SK-N-SH (cell line): Measurements from ENCODE around the gene FAM236B. TPM values are rescaled to one million over a fixed set of nuclear protein-coding genes. Genes with fewer than 3 reads are reported as not detected.
"Not testable (repeated sequence)": the region's sequence is repeated elsewhere in the genome, so short reads cannot be mapped to it uniquely, and the experiment has no call there.

Experiments
- CTCF ChIA-PET: fragments of 300-600, 350-600 bp; formaldehyde crosslinking; extraction: SDS; loops from one replicate; lab custom pipeline; 2021; lab: Yijun Ruan, JAX
- POLR2A ChIA-PET: fragments of 350-600 bp; sonication (Branson Sonifier 250); formaldehyde crosslinking; extraction: SDS; loops from one replicate; lab custom pipeline; 2020; ENCODE audit warnings: antibody characterized with exemption, inconsistent platforms; lab: Yijun Ruan, JAX
- DNase-seq: peaks from one replicate; pipeline ENCODE4 v3.0.0; 2012
- H2AFZ ChIP-seq: fragments of 200-600 bp; sonication (generic); 2 replicates; pipeline ENCODE4 v1.8.1; 2016; ENCODE audit warnings: antibody characterized with exemption, mild to moderate bottlenecking, low read depth
- H3F3A ChIP-seq: fragments of 200-600 bp; sonication (generic); replicated peaks from 2 replicates; pipeline ENCODE3; 2016; ENCODE audit warnings: antibody characterized with exemption, mild to moderate bottlenecking; ENCODE audit not compliant: insufficient read depth
- H3K27ac ChIP-seq, 2 experiments: fragments of 200-500 bp in 1 of 2; fragments of 200-600 bp in 1 of 2; sonication (Bioruptor generic) in 1 of 2; sonication (generic), shearing (Covaris generic) in 1 of 2; 2 replicates each; pipeline versions ENCODE4 v1.5.1 to v1.6.1; 2014 to 2016; ENCODE audit warnings: low read depth in 2 of 2, inconsistent platforms in 1 of 2, low read length in 1 of 2, mild to moderate bottlenecking in 1 of 2, mixed read lengths in 1 of 2
- H3K27me3 ChIP-seq: fragments of 200-600 bp; sonication (generic), shearing (Covaris generic); 2 replicates; pipeline ENCODE4 v1.6.1; 2016; ENCODE audit warnings: mixed run types; ENCODE audit not compliant: insufficient read depth
- H3K36me3 ChIP-seq, 2 experiments: fragments of 200-500 bp in 1 of 2; fragments of 200-600 bp in 1 of 2; sonication (Bioruptor generic) in 1 of 2; sonication (generic) in 1 of 2; replicated peaks in 1 of 2; 2 replicates each; pipeline versions ENCODE3 to v1.5.1; 2014 to 2016; ENCODE audit warnings: low read length in 1 of 2, mild to moderate bottlenecking in 1 of 2; ENCODE audit not compliant: insufficient read depth in 2 of 2, control insufficient read depth in 1 of 2
- H3K4me1 ChIP-seq, 2 experiments: fragments of 200-500 bp in 1 of 2; fragments of 200-600 bp in 1 of 2; sonication (Bioruptor generic) in 1 of 2; sonication (generic), shearing (Covaris generic) in 1 of 2; 2 replicates each; pipeline versions ENCODE4 v1.5.1 to v1.6.1; 2014 to 2016; ENCODE audit warnings: low read depth in 1 of 2, low read length in 1 of 2, mixed run types in 1 of 2; ENCODE audit not compliant: insufficient read depth in 2 of 2, control insufficient read depth in 1 of 2
- H3K4me2 ChIP-seq: fragments of 200-600 bp; sonication (generic), shearing (Covaris generic); 2 replicates; pipeline ENCODE4 v1.6.1; 2017; ENCODE audit warnings: mixed run types
- H3K4me3 ChIP-seq, 2 experiments: fragments of 200-500 bp in 1 of 2; fragments of 200-600 bp in 1 of 2; sonication (Bioruptor generic) in 1 of 2; sonication (generic), shearing (Covaris generic) in 1 of 2; 2 replicates each; pipeline versions ENCODE4 v1.5.1 to v1.8.1; 2014 to 2016; ENCODE audit warnings: low read depth in 2 of 2, inconsistent platforms in 1 of 2, low read length in 1 of 2, mild to moderate bottlenecking in 1 of 2, mixed read lengths in 1 of 2, moderate library complexity in 1 of 2
- H3K79me2 ChIP-seq: fragments of 200-600 bp; sonication (generic); 2 replicates; pipeline ENCODE4 v1.8.1; 2017; ENCODE audit warnings: mild to moderate bottlenecking; ENCODE audit not compliant: insufficient read depth
- H3K9ac ChIP-seq: fragments of 200-600 bp; sonication (generic); 2 replicates; pipeline ENCODE4 v1.6.1; 2017; ENCODE audit warnings: mixed run types
- H3K9me2 ChIP-seq: fragments of 200-600 bp; sonication (generic); 2 replicates; pipeline ENCODE4 v1.6.1; 2017; ENCODE audit warnings: mixed run types
- H3K9me3 ChIP-seq: fragments of 200-600 bp; sonication (generic); 2 replicates; pipeline ENCODE4 v1.6.1; 2017; ENCODE audit warnings: mixed run types, mild to moderate bottlenecking, moderate library complexity
- H4K20me1 ChIP-seq: fragments of 200-600 bp; sonication (generic); 2 replicates; pipeline ENCODE4 v1.6.1; 2017; ENCODE audit warnings: mild to moderate bottlenecking, mixed run types; ENCODE audit not compliant: insufficient read depth
- WGBS: methylation state at CpG from one replicate; pipeline ENCODE4 v1.1.6; 2017; ENCODE audit warnings: low lambda C conversion rate; 5-methylcytosine and 5-hydroxymethylcytosine counted together
- polyA plus RNA-seq, 3 experiments: library from polyadenylated mRNA; depleted of rRNA; stranded (reverse); fragments of >200 nt; gene quantifications; 2 replicates each; pipeline ENCODE4 v1.2.3, GENCODE V29; 2012

The FAM236B gene
- polyA plus RNA-seq (2012; rRNA removed): not detected in 2 replicates
- polyA plus RNA-seq (2012; cell fraction: cytosol; rRNA removed): not detected in 2 replicates
- polyA plus RNA-seq (2012; cell fraction: nucleus; rRNA removed): not detected in 2 replicates

GRCh38 chrX:72782560-72782959 is at the start of gene FAM236B:
Gene FAM236B, minus strand, starts transcription at chrX:72782660. Its CDS starts 100 bp downstream, at chrX:72782560.
- no CpG with 5 or more reads among the region's 15 CpGs for WGBS
- H3F3A ChIP-seq, H3K4me3 ChIP-seq, CTCF ChIA-PET, H4K20me1 ChIP-seq, H3K79me2 ChIP-seq, H2AFZ ChIP-seq, H3K27me3 ChIP-seq, H3K4me2 ChIP-seq, H3K9me2 ChIP-seq, H3K27ac ChIP-seq, H3K36me3 ChIP-seq, H3K9me3 ChIP-seq, H3K4me1 ChIP-seq, H3K9ac ChIP-seq, DNase-seq, POLR2A ChIA-PET: not testable (repeated sequence)

GRCh38 chrX:72830701-72831100 is 48.2 kb upstream of the FAM236B start:
- POLR2A ChIA-PET, H2AFZ ChIP-seq, H3K9me2 ChIP-seq, H3F3A ChIP-seq, H3K9ac ChIP-seq, CTCF ChIA-PET, H3K27ac ChIP-seq, DNase-seq, H3K9me3 ChIP-seq, H3K79me2 ChIP-seq, H3K4me2 ChIP-seq, H3K4me3 ChIP-seq, H3K27me3 ChIP-seq, H3K36me3 ChIP-seq, H4K20me1 ChIP-seq, H3K4me1 ChIP-seq: not testable (repeated sequence)
- whole genome bisulfite sequencing: no CpG with 5 or more reads among the region's 13 CpGs

- H3K4me1 ChIP-seq, H3K27me3 ChIP-seq, H3K4me3 ChIP-seq, H4K20me1 ChIP-seq, H3K36me3 ChIP-seq, CTCF ChIA-PET, H3K9ac ChIP-seq, DNase-seq, H3K9me3 ChIP-seq, H2AFZ ChIP-seq, H3K9me2 ChIP-seq, H3K4me2 ChIP-seq, H3K79me2 ChIP-seq, H3F3A ChIP-seq, POLR2A ChIA-PET, H3K27ac ChIP-seq: not testable (repeated sequence)
- no CpG with 5 or more reads among the region's 13 CpGs for WGBS
Measured at GRCh38 chrX:72808110-72808509, 25.6 kb upstream of the FAM236B start, which contains the start of gene FAM236D. Gene FAM236D, minus strand, starts transcription at chrX:72808210. Its CDS starts 100 bp downstream, at chrX:72808110.

GRCh38 chrX:72790390-72790789 is 7.9 kb upstream of the FAM236B start:
- DNase-seq, H3K9me2 ChIP-seq, CTCF ChIA-PET, H3K9me3 ChIP-seq, POLR2A ChIA-PET, H3K4me3 ChIP-seq, H3F3A ChIP-seq, H3K79me2 ChIP-seq, H3K9ac ChIP-seq, H3K4me2 ChIP-seq, H3K36me3 ChIP-seq, H3K4me1 ChIP-seq, H3K27me3 ChIP-seq, H4K20me1 ChIP-seq, H3K27ac ChIP-seq, H2AFZ ChIP-seq: not testable (repeated sequence)
- 11% methylated on average over 1 of the region's 3 CpGs for WGBS

DNA sequence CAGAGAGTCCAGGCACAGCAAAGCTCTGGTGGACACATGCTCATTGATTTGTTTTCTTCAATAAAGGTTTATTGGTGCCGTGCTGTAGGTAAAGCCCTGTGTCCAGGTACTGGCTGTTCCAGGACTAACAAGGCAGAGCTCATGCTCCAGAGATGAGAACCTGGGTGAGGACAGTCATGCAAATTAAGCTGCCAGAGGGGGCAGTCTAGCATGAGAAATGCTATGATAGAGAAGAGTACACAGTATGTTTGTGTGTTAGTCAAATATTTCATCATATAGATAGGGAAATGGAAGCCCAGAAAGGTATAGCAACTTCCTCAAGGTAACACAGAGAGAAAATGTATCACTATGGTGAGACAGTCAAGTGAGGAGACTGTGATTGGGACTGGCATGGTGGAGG is 5.7 kb upstream of the FAM236B start:
- DNase-seq, H2AFZ ChIP-seq, H3K4me1 ChIP-seq, H4K20me1 ChIP-seq, H3K9me3 ChIP-seq, H3K79me2 ChIP-seq, H3F3A ChIP-seq, H3K27me3 ChIP-seq, CTCF ChIA-PET, H3K4me3 ChIP-seq, H3K4me2 ChIP-seq, H3K36me3 ChIP-seq, H3K9ac ChIP-seq, POLR2A ChIA-PET, H3K27ac ChIP-seq, H3K9me2 ChIP-seq: not testable (repeated sequence)
- no CpG with 5 or more reads among the region's 1 CpG for WGBS

GRCh38 chrX:72783964-72784363 is 1.5 kb upstream of the FAM236B start:
- H3K79me2 ChIP-seq, H4K20me1 ChIP-seq, H2AFZ ChIP-seq, H3K4me2 ChIP-seq, POLR2A ChIA-PET, H3K9me2 ChIP-seq, H3K4me3 ChIP-seq, H3K9me3 ChIP-seq, H3K36me3 ChIP-seq, H3F3A ChIP-seq, H3K27ac ChIP-seq, H3K27me3 ChIP-seq, DNase-seq, H3K9ac ChIP-seq, H3K4me1 ChIP-seq, CTCF ChIA-PET: not testable (repeated sequence)
- WGBS: no CpG with 5 or more reads among the region's 6 CpGs
